ENCODE measurements around the gene TNNI3. TPM values are rescaled to one million over a fixed set of nuclear protein-coding genes. Genes with fewer than 3 reads are reported as not detected.

The TNNI3 gene
- total RNA-seq, 6 donors from 2014 or later = 1.0 to 14.6 (median 5.9) TPM

GRCh38 chr19:55116859-55117662 lies 40.5 kb downstream of the TNNI3 start, which contains the start of gene PPP1R12C:
Gene PPP1R12C (minus strand): TSS chr19:55117637. CDS start chr19:55117543, 94 bp downstream.
- ATAC-seq (ENCODE audit: low FRiP score in 2 of 2) (no peak), DNase-seq (peak in 1 of 2 donors; percentile 29)
- Histone ChIP-seq H3K27me3 (no peaks in the 10 kb centered on the region), H3K27ac (peak within 1 kb of the TSS; percentile 88 to 92 (median 90)), H3K9me3 (no peaks in the 10 kb centered on the region), H3K4me1 (peaks cover 31 to 56% (median 50%) of the 10 kb centered on the region in 4 donors), H3K4me3 (peak within 1 kb of the TSS; percentile 93 to 99 (median 95)), H3K36me3 (peaks cover 0 to 7% (median 6%) of the 10 kb centered on the region in 4 donors)
- TF ChIP-seq, protein P1, sequence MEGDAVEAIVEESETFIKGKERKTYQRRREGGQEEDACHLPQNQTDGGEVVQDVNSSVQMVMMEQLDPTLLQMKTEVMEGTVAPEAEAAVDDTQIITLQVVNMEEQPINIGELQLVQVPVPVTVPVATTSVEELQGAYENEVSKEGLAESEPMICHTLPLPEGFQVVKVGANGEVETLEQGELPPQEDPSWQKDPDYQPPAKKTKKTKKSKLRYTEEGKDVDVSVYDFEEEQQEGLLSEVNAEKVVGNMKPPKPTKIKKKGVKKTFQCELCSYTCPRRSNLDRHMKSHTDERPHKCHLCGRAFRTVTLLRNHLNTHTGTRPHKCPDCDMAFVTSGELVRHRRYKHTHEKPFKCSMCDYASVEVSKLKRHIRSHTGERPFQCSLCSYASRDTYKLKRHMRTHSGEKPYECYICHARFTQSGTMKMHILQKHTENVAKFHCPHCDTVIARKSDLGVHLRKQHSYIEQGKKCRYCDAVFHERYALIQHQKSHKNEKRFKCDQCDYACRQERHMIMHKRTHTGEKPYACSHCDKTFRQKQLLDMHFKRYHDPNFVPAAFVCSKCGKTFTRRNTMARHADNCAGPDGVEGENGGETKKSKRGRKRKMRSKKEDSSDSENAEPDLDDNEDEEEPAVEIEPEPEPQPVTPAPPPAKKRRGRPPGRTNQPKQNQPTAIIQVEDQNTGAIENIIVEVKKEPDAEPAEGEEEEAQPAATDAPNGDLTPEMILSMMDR (IDR thresholded peaks at IDR 0.05) = no peak
- TF ChIP-seq POLR2A (IDR thresholded peaks at IDR 0.05) (no peak), EP300 (IDR thresholded peaks at IDR 0.05) (no peak), POLR2AphosphoS5 (IDR thresholded peaks at IDR 0.05) (no peak)
- 0% methylated on average over 14 to 27 of the region's 97 CpGs for WGBS, 2 donors

DNA sequence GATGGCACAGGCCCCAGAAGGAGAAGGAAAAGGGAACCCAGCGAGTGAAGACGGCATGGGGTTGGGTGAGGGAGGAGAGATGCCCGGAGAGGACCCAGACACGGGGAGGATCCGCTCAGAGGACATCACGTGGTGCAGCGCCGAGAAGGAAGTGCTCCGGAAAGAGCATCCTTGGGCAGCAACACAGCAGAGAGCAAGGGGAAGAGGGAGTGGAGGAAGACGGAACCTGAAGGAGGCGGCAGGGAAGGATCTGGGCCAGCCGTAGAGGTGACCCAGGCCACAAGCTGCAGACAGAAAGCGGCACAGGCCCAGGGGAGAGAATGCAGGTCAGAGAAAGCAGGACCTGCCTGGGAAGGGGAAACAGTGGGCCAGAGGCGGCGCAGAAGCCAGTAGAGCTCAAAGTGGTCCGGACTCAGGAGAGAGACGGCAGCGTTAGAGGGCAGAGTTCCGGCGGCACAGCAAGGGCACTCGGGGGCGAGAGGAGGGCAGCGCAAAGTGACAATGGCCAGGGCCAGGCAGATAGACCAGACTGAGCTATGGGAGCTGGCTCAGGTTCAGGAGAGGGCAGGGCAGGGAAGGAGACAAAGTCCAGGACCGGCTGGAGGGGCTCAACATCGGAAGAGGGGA lies 41.2 kb downstream of the TNNI3 start:
- TF ChIP-seq, protein P1 (IDR thresholded peaks at IDR 0.05) = no peak
- TF ChIP-seq EP300 (IDR thresholded peaks at IDR 0.05) (no peak), POLR2A (IDR thresholded peaks at IDR 0.05) (peak in 3 of 4 donors; percentile 19 to 41 (median 31)), POLR2AphosphoS5 (IDR thresholded peaks at IDR 0.05) (peak in 1 of 2 donors; percentile 22)
- peak; percentile 44 to 68 for ATAC-seq (ENCODE audit: low FRiP score in 2 of 2)
- Histone ChIP-seq H3K4me3 (peak overlapping the region; percentile 93 to 99 (median 95)), H3K9me3 (no peaks in the 10 kb centered on the region), H3K4me1 (peaks cover 31 to 56% (median 50%) of the 10 kb centered on the region in 4 donors), H3K27me3 (no peaks in the 10 kb centered on the region), H3K36me3 (peaks cover 0 to 14% (median 11%) of the 10 kb centered on the region in 4 donors), H3K27ac (peak overlapping the region; percentile 88 to 92 (median 90))
- 2% methylated on average over 24 to 25 of the region's 25 CpGs for WGBS, 2 donors
- peak; percentile 67 to 78 for DNase-seq

DNA sequence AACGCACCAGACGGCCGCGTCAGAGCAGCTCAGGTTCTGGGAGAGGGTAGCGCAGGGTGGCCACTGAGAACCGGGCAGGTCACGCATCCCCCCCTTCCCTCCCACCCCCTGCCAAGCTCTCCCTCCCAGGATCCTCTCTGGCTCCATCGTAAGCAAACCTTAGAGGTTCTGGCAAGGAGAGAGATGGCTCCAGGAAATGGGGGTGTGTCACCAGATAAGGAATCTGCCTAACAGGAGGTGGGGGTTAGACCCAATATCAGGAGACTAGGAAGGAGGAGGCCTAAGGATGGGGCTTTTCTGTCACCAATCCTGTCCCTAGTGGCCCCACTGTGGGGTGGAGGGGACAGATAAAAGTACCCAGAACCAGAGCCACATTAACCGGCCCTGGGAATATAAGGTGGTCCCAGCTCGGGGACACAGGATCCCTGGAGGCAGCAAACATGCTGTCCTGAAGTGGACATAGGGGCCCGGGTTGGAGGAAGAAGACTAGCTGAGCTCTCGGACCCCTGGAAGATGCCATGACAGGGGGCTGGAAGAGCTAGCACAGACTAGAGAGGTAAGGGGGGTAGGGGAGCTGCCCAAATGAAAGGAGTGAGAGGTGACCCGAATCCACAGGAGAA lies 42.0 kb downstream of the TNNI3 start:
- ATAC-seq (ENCODE audit: low FRiP score in 2 of 2) (no peak), DNase-seq (no peak)
- Histone ChIP-seq H3K36me3 (peaks cover 0 to 17% (median 11%) of the 10 kb centered on the region in 4 donors), H3K9me3 (no peaks in the 10 kb centered on the region), H3K4me3 (peak overlapping the region in 3 of 4 donors; percentile 93 to 99 (median 96)), H3K27me3 (no peaks in the 10 kb centered on the region), H3K27ac (peak overlapping the region; percentile 88 to 92 (median 90)), H3K4me1 (peaks cover 31 to 56% (median 50%) of the 10 kb centered on the region in 4 donors)
- no peak for TF ChIP-seq EP300 (IDR thresholded peaks at IDR 0.05)
- TF ChIP-seq, protein P1 (IDR thresholded peaks at IDR 0.05) = no peak
- TF ChIP-seq POLR2AphosphoS5 (IDR thresholded peaks at IDR 0.05) = no peak
- no peak for TF ChIP-seq POLR2A (IDR thresholded peaks at IDR 0.05)
- 68 to 75% methylated on average over 12 to 13 of the region's 13 CpGs for WGBS, 2 donors

GRCh38 chr19:55114566-55115145 lies 42.9 kb downstream of the TNNI3 start:
- Histone ChIP-seq H3K9me3 (no peaks in the 10 kb centered on the region), H3K36me3 (peaks cover 0 to 26% (median 15%) of the 10 kb centered on the region in 4 donors), H3K4me3 (peak overlapping the region in 1 of 4 donors; percentile 99), H3K27ac (peak overlapping the region; percentile 69 to 92 (median 84)), H3K27me3 (no peaks in the 10 kb centered on the region), H3K4me1 (peaks cover 31 to 56% (median 50%) of the 10 kb centered on the region in 4 donors)
- TF ChIP-seq EP300 (IDR thresholded peaks at IDR 0.05) (no peak), POLR2A (IDR thresholded peaks at IDR 0.05) (no peak), POLR2AphosphoS5 (IDR thresholded peaks at IDR 0.05) (no peak)
- TF ChIP-seq, protein P1 (IDR thresholded peaks at IDR 0.05) = no peak
- WGBS, 2 donors = 92 to 93% methylated on average over 9 of the region's 9 CpGs
- DNase-seq (peak in 1 of 2 donors; percentile 19), ATAC-seq (ENCODE audit: low FRiP score in 2 of 2) (no peak)
